ENCODE measurements around the gene KCNMA1. TPM values are rescaled to one million over a fixed set of nuclear protein-coding genes. Genes with fewer than 3 reads are reported as not detected.
A peak's percentile ranks its signal among the peaks of the same experiment; 100 is the strongest.

KCNMA1 gene
- polyA plus RNA-seq, 6 donors from 2014 or later = not detected

GRCh38 chr10:77545585-77545984 is 92.0 kb downstream of the KCNMA1 start:
- Mint-ChIP-seq H3K9me3 (peaks cover 0 to 39% (median 8%) of the 10 kb centered on the region in 7 donors), H3K27me3 (peaks cover 14 to 50% (median 17%) of the 10 kb centered on the region in 3 donors), H3K27ac (no peak overlapping the region), H3K4me1 (peaks cover 0 to 27% (median 6%) of the 10 kb centered on the region in 3 donors), H3K4me3 (no peak overlapping the region), H3K36me3 (peaks cover 0 to 4% of the 10 kb centered on the region in 2 donors)
- no peak for DNase-seq
- ATAC-seq (ENCODE audit: low read depth in 2 of 2) = no peak

DNA sequence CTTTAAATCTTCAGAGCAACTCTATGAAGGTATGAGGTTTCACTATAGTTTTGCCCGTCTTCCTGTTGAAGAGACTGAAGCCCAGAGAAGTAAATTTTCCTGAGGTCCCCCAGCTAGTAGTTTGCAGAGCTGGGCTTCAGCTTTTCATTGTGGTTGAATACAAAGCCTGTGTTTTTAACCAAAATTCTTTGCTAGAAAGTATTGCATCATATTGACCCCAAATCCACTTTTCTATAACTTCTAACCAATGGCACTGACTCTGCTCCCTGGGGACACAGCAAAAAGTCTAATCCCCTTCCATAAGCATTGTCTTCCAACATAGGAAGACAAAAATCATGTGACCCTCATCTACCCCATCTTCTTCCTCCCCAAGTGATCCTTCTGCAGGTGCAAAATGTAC is 93.0 kb downstream of the KCNMA1 start:
- peaks cover 0 to 4% of the 10 kb centered on the region in 2 donors for H3K36me3 Mint-ChIP-seq
- no peak for ATAC-seq (ENCODE audit: low read depth in 2 of 2)
- H3K27ac Mint-ChIP-seq = no peak overlapping the region
- H3K4me3 Mint-ChIP-seq = no peak overlapping the region
- no peak for DNase-seq
- H3K27me3 Mint-ChIP-seq = peaks cover 10 to 41% (median 17%) of the 10 kb centered on the region in 3 donors
- H3K4me1 Mint-ChIP-seq = peaks cover 0 to 30% (median 11%) of the 10 kb centered on the region in 3 donors
- H3K9me3 Mint-ChIP-seq = peaks cover 0 to 39% (median 9%) of the 10 kb centered on the region in 7 donors

DNA sequence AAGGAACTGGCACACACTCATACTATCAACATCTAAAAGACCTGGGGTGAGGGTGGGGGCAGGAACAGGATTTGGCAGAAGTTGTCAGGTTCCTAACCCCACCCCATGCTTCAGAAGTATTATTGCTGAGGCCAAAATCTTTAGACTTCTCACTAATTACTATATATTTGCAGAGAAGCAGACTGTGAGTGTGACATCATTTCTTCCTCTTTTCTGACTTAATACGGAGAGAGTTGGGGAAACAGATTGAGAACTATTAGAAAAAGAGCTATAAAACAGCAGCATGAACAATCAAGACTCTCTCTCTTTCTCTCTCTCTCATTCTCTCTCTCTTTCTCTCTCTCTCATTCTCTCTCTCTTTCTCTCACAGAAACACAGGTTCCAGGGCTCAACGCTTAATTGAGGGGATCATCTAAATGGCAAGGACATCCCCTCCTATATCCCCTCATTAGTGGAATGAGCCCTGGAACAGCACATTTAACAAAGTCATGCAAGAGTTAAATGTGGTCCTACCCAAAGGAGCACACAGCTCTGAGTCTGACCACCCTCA is 94.8 kb downstream of the KCNMA1 start:
- H3K36me3 Mint-ChIP-seq = peaks cover 0 to 4% of the 10 kb centered on the region in 2 donors
- H3K4me3 Mint-ChIP-seq = no peak overlapping the region
- H3K9me3 Mint-ChIP-seq = peaks cover 0 to 39% (median 9%) of the 10 kb centered on the region in 7 donors
- peak overlapping the region in 1 of 6 donors; percentile 48 for H3K27ac Mint-ChIP-seq
- H3K27me3 Mint-ChIP-seq = peaks cover 8 to 29% (median 17%) of the 10 kb centered on the region in 3 donors
- ATAC-seq (ENCODE audit: low read depth in 2 of 2) (peak in 1 of 2 donors; percentile 32), DNase-seq (no peak)
- peaks cover 0 to 30% (median 11%) of the 10 kb centered on the region in 3 donors for H3K4me1 Mint-ChIP-seq

- no peak overlapping the region for H3K4me3 Mint-ChIP-seq
- peaks cover 8 to 28% (median 15%) of the 10 kb centered on the region in 3 donors for H3K27me3 Mint-ChIP-seq
- peak overlapping the region in 1 of 6 donors; percentile 20 for H3K27ac Mint-ChIP-seq
- peaks cover 0 to 30% (median 11%) of the 10 kb centered on the region in 3 donors for H3K4me1 Mint-ChIP-seq
- H3K9me3 Mint-ChIP-seq = peaks cover 0 to 39% (median 9%) of the 10 kb centered on the region in 7 donors
- no peak for DNase-seq
- H3K36me3 Mint-ChIP-seq = peaks cover 0 to 4% of the 10 kb centered on the region in 2 donors
- ATAC-seq (ENCODE audit: low read depth in 2 of 2) = no peak
Observed at GRCh38 chr10:77541944-77542343, 95.7 kb downstream of the KCNMA1 start.

GRCh38 chr10:77541247-77541646 is 96.4 kb downstream of the KCNMA1 start:
- Mint-ChIP-seq H3K9me3 (peaks cover 0 to 39% (median 9%) of the 10 kb centered on the region in 7 donors), H3K4me1 (peaks cover 0 to 30% (median 11%) of the 10 kb centered on the region in 3 donors), H3K4me3 (peak overlapping the region in 2 of 8 donors; percentile 34 to 53), H3K27ac (no peak overlapping the region), H3K36me3 (peaks cover 0 to 4% of the 10 kb centered on the region in 2 donors), H3K27me3 (peaks cover 8 to 21% (median 8%) of the 10 kb centered on the region in 3 donors)
- ATAC-seq (ENCODE audit: low read depth in 2 of 2) (peak; percentile 56 to 84), DNase-seq (peak; percentile 31)

- Mint-ChIP-seq H3K27me3 (peaks cover 6 to 9% (median 7%) of the 10 kb centered on the region in 3 donors), H3K4me3 (no peak overlapping the region), H3K9me3 (peaks cover 0 to 31% (median 9%) of the 10 kb centered on the region in 7 donors), H3K36me3 (peaks cover 0 to 4% of the 10 kb centered on the region in 2 donors), H3K27ac (peak overlapping the region in 2 of 6 donors; percentile 3 to 35), H3K4me1 (peaks cover 0 to 30% (median 11%) of the 10 kb centered on the region in 3 donors)
- DNase-seq (no peak), ATAC-seq (ENCODE audit: low read depth in 2 of 2) (no peak)
Observed at GRCh38 chr10:77539147-77539935, 98.3 kb downstream of the KCNMA1 start.

GRCh38 chr10:77537720-77538373 is 99.8 kb downstream of the KCNMA1 start:
- H3K27ac Mint-ChIP-seq = no peak overlapping the region
- no peaks in the 10 kb centered on the region for H3K36me3 Mint-ChIP-seq
- peaks cover 0 to 16% (median 4%) of the 10 kb centered on the region in 7 donors for H3K9me3 Mint-ChIP-seq
- H3K27me3 Mint-ChIP-seq = peaks cover 6 to 15% (median 14%) of the 10 kb centered on the region in 3 donors
- DNase-seq = no peak
- H3K4me3 Mint-ChIP-seq = no peak overlapping the region
- no peak for ATAC-seq (ENCODE audit: low read depth in 2 of 2)
- peaks cover 0 to 25% (median 11%) of the 10 kb centered on the region in 3 donors for H3K4me1 Mint-ChIP-seq

DNA sequence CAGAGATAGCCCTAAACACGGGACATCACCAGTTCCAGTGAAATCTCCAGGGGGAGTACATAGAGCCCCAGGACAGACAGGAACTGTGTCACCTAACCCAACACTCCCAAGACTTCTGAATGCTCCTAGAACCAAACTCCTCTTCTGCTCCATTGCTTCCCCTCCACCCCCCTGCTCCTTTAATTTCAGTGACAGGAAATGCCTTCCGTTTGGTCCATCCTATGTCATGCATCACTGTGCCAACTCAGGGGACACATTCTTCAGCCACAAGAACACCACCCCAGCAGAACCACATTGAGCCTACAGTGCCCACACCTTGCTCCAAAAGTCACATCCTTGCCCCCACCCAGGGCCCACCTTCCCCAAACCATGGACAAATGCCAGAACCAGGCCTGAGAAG is 100.5 kb downstream of the KCNMA1 start:
- H3K27me3 Mint-ChIP-seq = peaks cover 8 to 15% (median 14%) of the 10 kb centered on the region in 3 donors
- no peak overlapping the region for H3K27ac Mint-ChIP-seq
- peaks cover 0 to 9% (median 4%) of the 10 kb centered on the region in 7 donors for H3K9me3 Mint-ChIP-seq
- ATAC-seq (ENCODE audit: low read depth in 2 of 2) = no peak
- no peak overlapping the region for H3K4me3 Mint-ChIP-seq
- no peaks in the 10 kb centered on the region for H3K36me3 Mint-ChIP-seq
- DNase-seq = no peak
- H3K4me1 Mint-ChIP-seq = peaks cover 0 to 18% (median 13%) of the 10 kb centered on the region in 3 donors

DNA sequence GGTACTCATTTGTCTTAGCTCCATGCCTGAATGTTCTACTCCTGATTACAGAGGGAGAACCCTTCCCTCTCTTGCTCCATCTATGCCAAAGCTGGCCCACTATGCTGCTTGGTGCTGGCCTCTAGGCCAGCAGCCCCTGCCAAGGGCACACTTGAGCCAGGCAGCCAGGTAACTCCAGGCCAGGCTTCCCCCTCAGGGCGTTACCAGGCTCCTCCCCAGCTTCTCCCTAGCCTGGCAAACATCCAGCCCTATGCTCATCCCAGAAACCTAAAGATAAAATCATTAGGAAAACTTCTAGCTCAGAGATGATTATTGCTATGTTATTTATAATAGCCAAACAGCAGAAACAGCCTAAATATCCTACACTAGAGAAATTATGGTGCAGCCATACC is 103.7 kb downstream of the KCNMA1 start:
- peaks cover 4 to 10% (median 9%) of the 10 kb centered on the region in 3 donors for H3K4me1 Mint-ChIP-seq
- no peak for ATAC-seq (ENCODE audit: low read depth in 2 of 2)
- H3K27ac Mint-ChIP-seq = no peak overlapping the region
- no peak for DNase-seq
- no peaks in the 10 kb centered on the region for H3K9me3 Mint-ChIP-seq
- H3K36me3 Mint-ChIP-seq = no peaks in the 10 kb centered on the region
- H3K4me3 Mint-ChIP-seq = no peak overlapping the region
- peaks cover 11 to 19% (median 14%) of the 10 kb centered on the region in 3 donors for H3K27me3 Mint-ChIP-seq

DNA sequence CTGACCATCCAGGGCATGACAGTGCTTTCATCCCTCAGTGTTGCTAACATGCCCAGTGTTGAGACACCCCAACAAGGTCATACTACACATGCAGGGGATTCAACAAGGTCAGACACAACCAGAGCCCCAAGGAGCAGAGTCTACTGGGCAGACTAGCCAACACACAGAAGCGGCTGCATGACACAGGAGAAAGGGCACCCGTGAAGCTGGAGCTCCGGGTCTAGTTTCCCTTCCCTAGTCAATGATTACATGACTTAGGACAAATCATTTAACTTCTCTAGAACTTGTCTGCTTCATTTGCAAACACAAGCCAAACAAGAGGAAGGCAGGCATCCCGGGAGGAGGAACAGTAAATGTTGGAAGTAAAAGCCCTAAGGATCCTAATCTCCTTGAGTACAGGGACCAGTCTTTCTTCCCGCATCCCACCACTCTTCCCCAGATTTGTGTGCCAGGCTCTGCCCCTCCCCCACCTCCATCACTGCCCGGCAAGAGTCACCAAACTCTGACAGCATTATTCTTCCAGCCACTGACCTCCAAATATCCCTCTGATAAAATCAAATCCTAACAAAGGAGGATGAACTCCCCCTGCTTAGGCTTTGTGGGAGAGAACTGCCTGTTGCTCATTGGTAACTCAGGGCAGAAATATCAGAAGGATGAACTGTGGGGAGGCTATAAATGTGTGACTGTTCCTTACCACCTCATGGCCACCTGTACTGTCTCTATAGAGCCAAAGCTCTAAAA is 104.3 kb downstream of the KCNMA1 start:
- Mint-ChIP-seq H3K4me1 (peaks cover 4 to 10% (median 9%) of the 10 kb centered on the region in 3 donors), H3K4me3 (no peak overlapping the region), H3K9me3 (no peaks in the 10 kb centered on the region), H3K27ac (no peak overlapping the region), H3K36me3 (no peaks in the 10 kb centered on the region), H3K27me3 (peaks cover 11 to 19% (median 14%) of the 10 kb centered on the region in 3 donors)
- ATAC-seq (ENCODE audit: low read depth in 2 of 2) (no peak), DNase-seq (no peak)

GRCh38 chr10:77532068-77532467 is 105.5 kb downstream of the KCNMA1 start:
- no peak overlapping the region for H3K27ac Mint-ChIP-seq
- H3K9me3 Mint-ChIP-seq = no peaks in the 10 kb centered on the region

GRCh38 chr10:77531441-77532001 is 106.1 kb downstream of the KCNMA1 start:
- peaks cover 11 to 19% (median 14%) of the 10 kb centered on the region in 3 donors for H3K27me3 Mint-ChIP-seq
- no peaks in the 10 kb centered on the region for H3K36me3 Mint-ChIP-seq
- no peak overlapping the region for H3K27ac Mint-ChIP-seq
- no peak for DNase-seq
- H3K4me1 Mint-ChIP-seq = peaks cover 4 to 10% (median 9%) of the 10 kb centered on the region in 3 donors
- no peaks in the 10 kb centered on the region for H3K9me3 Mint-ChIP-seq
- peak; percentile 33 to 37 for ATAC-seq (ENCODE audit: low read depth in 2 of 2)
- H3K4me3 Mint-ChIP-seq = peak overlapping the region in 1 of 8 donors; percentile 14

More at GRCh38 chr10:77532068-77532467, 105.5 kb downstream of the KCNMA1 start:
- H3K4me1 Mint-ChIP-seq = peaks cover 4 to 10% (median 9%) of the 10 kb centered on the region in 3 donors
- H3K36me3 Mint-ChIP-seq = no peaks in the 10 kb centered on the region
- DNase-seq (no peak), ATAC-seq (ENCODE audit: low read depth in 2 of 2) (no peak)
- H3K4me3 Mint-ChIP-seq = no peak overlapping the region
- peaks cover 11 to 19% (median 14%) of the 10 kb centered on the region in 3 donors for H3K27me3 Mint-ChIP-seq
